ENCODE results near the gene FOXO6.

GRCh38 chr1:41414296-41414695 lies 53.1 kb downstream of the FOXO6 start:
- TF ChIP-seq, protein P1, sequence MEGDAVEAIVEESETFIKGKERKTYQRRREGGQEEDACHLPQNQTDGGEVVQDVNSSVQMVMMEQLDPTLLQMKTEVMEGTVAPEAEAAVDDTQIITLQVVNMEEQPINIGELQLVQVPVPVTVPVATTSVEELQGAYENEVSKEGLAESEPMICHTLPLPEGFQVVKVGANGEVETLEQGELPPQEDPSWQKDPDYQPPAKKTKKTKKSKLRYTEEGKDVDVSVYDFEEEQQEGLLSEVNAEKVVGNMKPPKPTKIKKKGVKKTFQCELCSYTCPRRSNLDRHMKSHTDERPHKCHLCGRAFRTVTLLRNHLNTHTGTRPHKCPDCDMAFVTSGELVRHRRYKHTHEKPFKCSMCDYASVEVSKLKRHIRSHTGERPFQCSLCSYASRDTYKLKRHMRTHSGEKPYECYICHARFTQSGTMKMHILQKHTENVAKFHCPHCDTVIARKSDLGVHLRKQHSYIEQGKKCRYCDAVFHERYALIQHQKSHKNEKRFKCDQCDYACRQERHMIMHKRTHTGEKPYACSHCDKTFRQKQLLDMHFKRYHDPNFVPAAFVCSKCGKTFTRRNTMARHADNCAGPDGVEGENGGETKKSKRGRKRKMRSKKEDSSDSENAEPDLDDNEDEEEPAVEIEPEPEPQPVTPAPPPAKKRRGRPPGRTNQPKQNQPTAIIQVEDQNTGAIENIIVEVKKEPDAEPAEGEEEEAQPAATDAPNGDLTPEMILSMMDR (IDR thresholded peaks at IDR 0.05; ENCODE audit: low read length): no peak
- no peak for TF ChIP-seq EZH2 (IDR thresholded peaks at IDR 0.05; ENCODE audit: borderline replicate concordance, low read length)
